GM21360 (cell line): ENCODE results near the gene TRAPPC11.
A peak's percentile ranks its signal among the peaks of the same experiment; 100 is the strongest.
"Not testable (repeated sequence)": the region's sequence is repeated elsewhere in the genome, so short reads cannot be mapped to it uniquely, and the experiment has no call there.

Experiments
- ATAC-seq: cut with Tn5 transposase; IDR thresholded peaks from one replicate; pipeline ENCODE4 v1.9.1; 2021; ENCODE audit warnings: mild to moderate bottlenecking, moderate library complexity; ENCODE audit not compliant: unreplicated experiment

Gene TRAPPC11

GRCh38 chr4:183718876-183719275, 59.8 kb downstream of the TRAPPC11 start:
- ATAC-seq = no peak

- peak; percentile 44 for ATAC-seq
These were observed 62.4 kb downstream of the TRAPPC11 start for GRCh38 chr4:183721207-183722081.

GRCh38 chr4:183722731-183723560, 63.9 kb downstream of the TRAPPC11 start:
- peak; percentile 67 for ATAC-seq

GRCh38 chr4:183723561-183724228, 64.6 kb downstream of the TRAPPC11 start:
- ATAC-seq = no peak

- ATAC-seq = not testable (repeated sequence)
These were observed 66.5 kb downstream of the TRAPPC11 start for GRCh38 chr4:183725585-183725984.

GRCh38 chr4:183727482-183727881, 68.4 kb downstream of the TRAPPC11 start:
- no peak for ATAC-seq

GRCh38 chr4:183728223-183729068, 69.4 kb downstream of the TRAPPC11 start:
- ATAC-seq = no peak

- ATAC-seq = no peak
These were observed 69.9 kb downstream of the TRAPPC11 start for GRCh38 chr4:183729069-183729406.

GRCh38 chr4:183729430-183730328, 70.6 kb downstream of the TRAPPC11 start:
- ATAC-seq = no peak

GRCh38 chr4:183732296-183732695, 73.2 kb downstream of the TRAPPC11 start:
- ATAC-seq = no peak

- ATAC-seq = no peak
These were observed 74.1 kb downstream of the TRAPPC11 start for GRCh38 chr4:183733181-183733580.

GRCh38 chr4:183738081-183738673, 79.1 kb downstream of the TRAPPC11 start:
- peak; percentile 93 for ATAC-seq

GRCh38 chr4:183738961-183739360, 79.9 kb downstream of the TRAPPC11 start:
- no peak for ATAC-seq

- no peak for ATAC-seq
These were observed 87.5 kb downstream of the TRAPPC11 start for GRCh38 chr4:183746305-183747229.

GRCh38 chr4:183747380-183747779, 88.3 kb downstream of the TRAPPC11 start:
- ATAC-seq = no peak

- no peak for ATAC-seq
These were observed 89.0 kb downstream of the TRAPPC11 start for GRCh38 chr4:183747931-183748670.

- no peak for ATAC-seq
These were observed 92.0 kb downstream of the TRAPPC11 start for GRCh38 chr4:183751106-183751505.
